IMR-90 (cell line): ENCODE results near the gene VSIR.

Experiments used
- CEBPB ChIP-seq: IDR thresholded peaks from 2 replicates; pipeline ENCODE4 v1.6.1; 2012; ENCODE audit warnings: low read depth, low read length, improper control_type of control experiment
- CHD1 ChIP-seq: IDR thresholded peaks from 2 replicates; pipeline ENCODE4 v1.6.1; 2012; ENCODE audit warnings: low read depth, low read length, improper control_type of control experiment
- CTCF ChIP-seq: conservative IDR thresholded peaks from 2 replicates; pipeline ENCODE4 v1.5.1; 2012; ENCODE audit warnings: mild to moderate bottlenecking, low read depth, low read length, improper control_type of control experiment
- MAFK ChIP-seq: IDR thresholded peaks from 2 replicates; pipeline ENCODE4 v1.6.1; 2012; ENCODE audit warnings: low read depth, low read length, improper control_type of control experiment
- MAZ ChIP-seq: IDR thresholded peaks from 2 replicates; pipeline ENCODE4 v1.6.1; 2012; ENCODE audit warnings: low read depth, mild to moderate bottlenecking, low read length, improper control_type of control experiment, moderate library complexity, borderline replicate concordance
- POLR2A ChIP-seq: IDR thresholded peaks from 2 replicates; pipeline ENCODE4 v1.6.1; 2012; ENCODE audit warnings: mild to moderate bottlenecking, low read depth, low read length
- RCOR1 ChIP-seq: IDR thresholded peaks from 2 replicates; pipeline ENCODE4 v1.6.1; 2012; ENCODE audit warnings: mild to moderate bottlenecking, low read length, improper control_type of control experiment; ENCODE audit not compliant: insufficient replicate concordance
- SMC3 ChIP-seq: fragments of 150-350 bp; IDR thresholded peaks from 2 replicates; pipeline ENCODE4 v1.6.1; 2016; ENCODE audit warnings: low read depth, mild to moderate bottlenecking, antibody characterized with exemption, low read length, moderate library complexity
- USF2 ChIP-seq: fragments of 150-350 bp; IDR thresholded peaks from 2 replicates; pipeline ENCODE4 v1.6.1; 2017; ENCODE audit warnings: mild to moderate bottlenecking, antibody characterized with exemption, low read length, low read depth

GRCh38 chr10:71703577-71703976, 69.7 kb downstream of the VSIR start:
- no peak for TF ChIP-seq CTCF
- TF ChIP-seq CHD1: no peak
- TF ChIP-seq SMC3: no peak
- TF ChIP-seq MAFK: no peak
- no peak for TF ChIP-seq CEBPB
- no peak for TF ChIP-seq RCOR1
- no peak for TF ChIP-seq USF2
- no peak for TF ChIP-seq MAZ
- TF ChIP-seq POLR2A: no peak
